ENCODE data around the gene MARS1. TPM values are rescaled to one million over a fixed set of nuclear protein-coding genes. Genes with fewer than 3 reads are reported as not detected.

The MARS1 gene
- total RNA-seq, 2 donors from 2014 or later = 254 to 263 TPM

- peak; percentile 51 for DNase-seq
- H3K4me3 Mint-ChIP-seq = peak overlapping the region; percentile 93
- H3K27me3 Mint-ChIP-seq (ENCODE audit: insufficient read depth) = no peaks in the 10 kb centered on the region
- no peak for TF ChIP-seq CTCF (conservative IDR thresholded peaks at IDR 0.05)
- H3K27ac Mint-ChIP-seq = peak overlapping the region; percentile 90
- Histone ChIP-seq H3K36me3 (ENCODE audit: control insufficient read depth, insufficient read depth, low read length) (peaks cover 54% of the 10 kb centered on the region), H3K9ac (ENCODE audit: extremely low read depth, low read length, poor library complexity, severe bottlenecking) (peak overlapping the region; percentile 71), H3K27me3 (ENCODE audit: control insufficient read depth, insufficient read depth, low read length, poor library complexity, severe bottlenecking) (no peaks in the 10 kb centered on the region), H3K4me3 (ENCODE audit: low read length) (peak overlapping the region; percentile 98), H3K27ac (ENCODE audit: low read depth, low read length) (no peak overlapping the region), H3K4me1 (ENCODE audit: control insufficient read depth, insufficient read depth, low read length) (peaks cover 3% of the 10 kb centered on the region), H3K9me3 (ENCODE audit: control insufficient read depth, low read length) (no peaks in the 10 kb centered on the region)
- H3K36me3 Mint-ChIP-seq (ENCODE audit: low read depth) = peaks cover 27% of the 10 kb centered on the region
- peaks cover 28% of the 10 kb centered on the region for H3K4me1 Mint-ChIP-seq
- WGBS, 2 experiments (ENCODE audit: insufficient coverage in 1 of 2, insufficient read length in 1 of 2) = 83 to 86% methylated on average over 9 to 14 of the region's 14 CpGs
- H3K9me3 Mint-ChIP-seq = no peaks in the 10 kb centered on the region
Measured at GRCh38 chr12:57523706-57524614, 36.1 kb downstream of the MARS1 start.

- Histone ChIP-seq H3K9me3 (ENCODE audit: control insufficient read depth, low read length) (no peaks in the 10 kb centered on the region), H3K36me3 (ENCODE audit: control insufficient read depth, insufficient read depth, low read length) (peaks cover 57% of the 10 kb centered on the region), H3K9ac (ENCODE audit: extremely low read depth, low read length, poor library complexity, severe bottlenecking) (no peak overlapping the region), H3K27me3 (ENCODE audit: control insufficient read depth, insufficient read depth, low read length, poor library complexity, severe bottlenecking) (no peaks in the 10 kb centered on the region), H3K27ac (ENCODE audit: low read depth, low read length) (no peak overlapping the region), H3K4me3 (ENCODE audit: low read length) (peak overlapping the region; percentile 98), H3K4me1 (ENCODE audit: control insufficient read depth, insufficient read depth, low read length) (peaks cover 3% of the 10 kb centered on the region)
- Mint-ChIP-seq H3K36me3 (ENCODE audit: low read depth) (peaks cover 30% of the 10 kb centered on the region), H3K27me3 (ENCODE audit: insufficient read depth) (no peaks in the 10 kb centered on the region), H3K27ac (no peak overlapping the region), H3K4me1 (peaks cover 23% of the 10 kb centered on the region), H3K9me3 (no peaks in the 10 kb centered on the region), H3K4me3 (peak overlapping the region; percentile 93)
- WGBS, 2 experiments (ENCODE audit: insufficient coverage in 1 of 2, insufficient read length in 1 of 2) = 89 to 94% methylated on average over 3 to 11 of the region's 11 CpGs
- no peak for DNase-seq
- no peak for TF ChIP-seq CTCF (conservative IDR thresholded peaks at IDR 0.05)
Measured at GRCh38 chr12:57524814-57525614, 37.1 kb downstream of the MARS1 start.

- no peaks in the 10 kb centered on the region for H3K9me3 ChIP-seq (ENCODE audit: control insufficient read depth, low read length)
- TF ChIP-seq CTCF (conservative IDR thresholded peaks at IDR 0.05) = no peak
- Mint-ChIP-seq H3K27ac (no peak overlapping the region), H3K9me3 (no peaks in the 10 kb centered on the region), H3K4me3 (no peak overlapping the region), H3K4me1 (peaks cover 23% of the 10 kb centered on the region), H3K27me3 (ENCODE audit: insufficient read depth) (no peaks in the 10 kb centered on the region), H3K36me3 (ENCODE audit: low read depth) (peaks cover 35% of the 10 kb centered on the region)
- H3K9ac ChIP-seq (ENCODE audit: extremely low read depth, low read length, poor library complexity, severe bottlenecking) = no peak overlapping the region
- peaks cover 65% of the 10 kb centered on the region for H3K36me3 ChIP-seq (ENCODE audit: control insufficient read depth, insufficient read depth, low read length)
- H3K27ac ChIP-seq (ENCODE audit: low read depth, low read length) = no peak overlapping the region
- no peaks in the 10 kb centered on the region for H3K27me3 ChIP-seq (ENCODE audit: control insufficient read depth, insufficient read depth, low read length, poor library complexity, severe bottlenecking)
- H3K4me3 ChIP-seq (ENCODE audit: low read length) = no peak overlapping the region
- DNase-seq = no peak
- H3K4me1 ChIP-seq (ENCODE audit: control insufficient read depth, insufficient read depth, low read length) = peaks cover 3% of the 10 kb centered on the region
- 89 to 98% methylated on average over 8 to 16 of the region's 16 CpGs for WGBS, 2 experiments (ENCODE audit: insufficient coverage in 1 of 2, insufficient read length in 1 of 2)
Measured at GRCh38 chr12:57525615-57526383, 37.9 kb downstream of the MARS1 start.

Data from endodermal cell (in vitro differentiated cells).